HEK293 (cell line): ENCODE measurements around the gene STK32C.

Source experiments
- CTCF ChIA-PET: fragments of 350-600 bp; formaldehyde crosslinking; extraction: SDS; loops from one replicate; lab custom pipeline; 2021; ENCODE audit warnings: antibody characterized with exemption; lab: Yijun Ruan, JAX
- POLR2A ChIA-PET: fragments of 300-600 bp; formaldehyde crosslinking; extraction: SDS; loops from one replicate; lab custom pipeline; 2020; ENCODE audit warnings: antibody characterized with exemption, inconsistent platforms; lab: Yijun Ruan, JAX
- H3K27ac ChIP-seq: fragments of 200-500 bp; sonication (Bioruptor generic); 2 replicates; pipeline ENCODE4 v1.5.1; 2014; ENCODE audit warnings: low read depth, low read length, control low read depth, inconsistent platforms; ENCODE audit errors: extremely low read depth
- H3K36me3 ChIP-seq, 2 experiments: fragments of 200-500 bp in 1 of 2; sonication (Bioruptor generic) in 1 of 2; 1 replicate in 1 of 2; 2 replicates in 1 of 2; pipeline ENCODE4 v1.5.1; 2014 to 2017; ENCODE audit warnings: inconsistent platforms in 2 of 2, low read length in 2 of 2; ENCODE audit not compliant: control insufficient read depth in 2 of 2, insufficient read depth in 1 of 2
- H3K4me1 ChIP-seq: fragments of 200-500 bp; sonication (Bioruptor generic); 2 replicates; pipeline ENCODE4 v1.5.1; 2014; ENCODE audit warnings: mild to moderate bottlenecking, low read length, inconsistent platforms; ENCODE audit not compliant: control insufficient read depth, insufficient read depth
- H3K4me3 ChIP-seq: 2 replicates; pipeline ENCODE4 v1.5.1; 2011; ENCODE audit warnings: low read depth, mild to moderate bottlenecking, control low read depth, low read length, moderate library complexity
- H3K9me3 ChIP-seq: fragments of 200-500 bp; sonication (Bioruptor generic); 2 replicates; pipeline ENCODE4 v1.5.1; 2014; ENCODE audit warnings: low read depth, low read length, inconsistent platforms; ENCODE audit not compliant: control insufficient read depth, insufficient read depth
- AEBP2 ChIP-seq: fragments of 450-650 bp; formaldehyde crosslinking; IDR thresholded peaks from 2 replicates; pipeline ENCODE4 v1.5.1; 2016; ENCODE audit warnings: missing biosample characterization, missing genetic modification characterization, borderline replicate concordance
- EGR2 ChIP-seq: fragments of 450-650 bp; formaldehyde crosslinking; IDR thresholded peaks from 2 replicates; pipeline ENCODE4 v1.5.1; 2016; ENCODE audit warnings: low read depth, missing biosample characterization, missing genetic modification characterization
- FEZF1 ChIP-seq: fragments of 450-650 bp; formaldehyde crosslinking; IDR thresholded peaks from 2 replicates; pipeline ENCODE4 v1.5.1; 2016; ENCODE audit warnings: missing biosample characterization, missing genetic modification characterization
- GFI1B ChIP-seq: fragments of 450-650 bp; formaldehyde crosslinking; IDR thresholded peaks from 2 replicates; pipeline ENCODE4 v1.5.1; 2016; ENCODE audit warnings: missing biosample characterization, missing genetic modification characterization
- GLI4 ChIP-seq: fragments of 450-650 bp; formaldehyde crosslinking; IDR thresholded peaks from 2 replicates; pipeline ENCODE4 v1.5.1; 2016; ENCODE audit warnings: missing biosample characterization, missing genetic modification characterization
- GLIS2 ChIP-seq: fragments of 450-650 bp; formaldehyde crosslinking; IDR thresholded peaks from 2 replicates; pipeline ENCODE4 v1.5.1; 2016; ENCODE audit warnings: missing biosample characterization, missing genetic modification characterization
- KLF1 ChIP-seq: fragments of 450-650 bp; formaldehyde crosslinking; IDR thresholded peaks from 2 replicates; pipeline ENCODE4 v1.5.1; 2016; ENCODE audit warnings: missing biosample characterization, missing genetic modification characterization
- MEIS1 ChIP-seq: sonication (generic); formaldehyde crosslinking; IDR thresholded peaks from 2 replicates; pipeline ENCODE4 v1.8.1; 2022; ENCODE audit warnings: missing genetic modification reagents, mild to moderate bottlenecking, borderline replicate concordance
- ZBTB7A ChIP-seq: fragments of 450-650 bp; formaldehyde crosslinking; IDR thresholded peaks from 2 replicates; pipeline ENCODE4 v1.5.1; 2016; ENCODE audit warnings: low read depth, missing biosample characterization, missing genetic modification characterization
- ZBTB8A ChIP-seq: fragments of 450-650 bp; formaldehyde crosslinking; IDR thresholded peaks from 2 replicates; pipeline ENCODE4 v1.5.1; 2016; ENCODE audit warnings: missing biosample characterization, missing genetic modification characterization
- ZNF184 ChIP-seq: fragments of 450-650 bp; IDR thresholded peaks from 2 replicates; pipeline ENCODE4 v1.5.1; 2018; ENCODE audit warnings: missing biosample characterization, mild to moderate bottlenecking, missing genetic modification characterization
- ZNF211 ChIP-seq: fragments of 450-650 bp; formaldehyde crosslinking; IDR thresholded peaks from 2 replicates; pipeline ENCODE4 v1.5.1; 2016; ENCODE audit warnings: low read depth, missing biosample characterization, missing genetic modification characterization
- ZNF221 ChIP-seq: fragments of 450-650 bp; formaldehyde crosslinking; IDR thresholded peaks from 2 replicates; pipeline ENCODE4 v1.5.1; 2017; ENCODE audit warnings: missing biosample characterization, missing genetic modification characterization, borderline replicate concordance
- ZNF416 ChIP-seq: fragments of 450-650 bp; formaldehyde crosslinking; IDR thresholded peaks from 2 replicates; pipeline ENCODE4 v1.5.1; 2016; ENCODE audit warnings: missing biosample characterization, missing genetic modification characterization
- ZNF423 ChIP-seq: fragments of 450-650 bp; formaldehyde crosslinking; IDR thresholded peaks from 2 replicates; pipeline ENCODE4 v1.5.1; 2016; ENCODE audit warnings: missing biosample characterization, missing genetic modification characterization
- ZNF426 ChIP-seq: fragments of 450-650 bp; formaldehyde crosslinking; IDR thresholded peaks from 2 replicates; pipeline ENCODE4 v1.5.1; 2017; ENCODE audit warnings: missing biosample characterization, missing genetic modification characterization, mild to moderate bottlenecking, inconsistent platforms, moderate library complexity
- ZNF501 ChIP-seq: fragments of 450-650 bp; formaldehyde crosslinking; IDR thresholded peaks from 2 replicates; pipeline ENCODE4 v1.5.1; 2016; ENCODE audit warnings: missing biosample characterization, missing genetic modification characterization
- ZNF510 ChIP-seq: fragments of 450-650 bp; formaldehyde crosslinking; IDR thresholded peaks from 2 replicates; pipeline ENCODE4 v1.5.1; 2018; ENCODE audit warnings: mild to moderate bottlenecking, missing genetic modification characterization, missing biosample characterization; ENCODE audit not compliant: insufficient replicate concordance
- ZNF548 ChIP-seq: fragments of 450-650 bp; formaldehyde crosslinking; IDR thresholded peaks from 2 replicates; pipeline ENCODE4 v1.5.1; 2016; ENCODE audit warnings: missing biosample characterization, missing genetic modification characterization
- ZNF555 ChIP-seq: fragments of 450-650 bp; formaldehyde crosslinking; conservative IDR thresholded peaks from 2 replicates; pipeline ENCODE4 v1.5.1; 2017; ENCODE audit warnings: missing biosample characterization, mild to moderate bottlenecking, missing genetic modification characterization, inconsistent platforms
- ZNF571 ChIP-seq: fragments of 450-650 bp; formaldehyde crosslinking; IDR thresholded peaks from 2 replicates; pipeline ENCODE4 v1.5.0; 2017; ENCODE audit warnings: missing biosample characterization, missing genetic modification characterization
- ZNF621 ChIP-seq: fragments of 450-650 bp; formaldehyde crosslinking; IDR thresholded peaks from 2 replicates; pipeline ENCODE4 v1.5.1; 2017; ENCODE audit warnings: missing biosample characterization, missing genetic modification characterization
- ZNF624 ChIP-seq: fragments of 450-650 bp; formaldehyde crosslinking; IDR thresholded peaks from 2 replicates; pipeline ENCODE4 v1.5.1; 2017; ENCODE audit warnings: missing biosample characterization, missing genetic modification characterization
- ZNF654 ChIP-seq: fragments of 450-650 bp; formaldehyde crosslinking; IDR thresholded peaks from 2 replicates; pipeline ENCODE4 v1.5.1; 2016; ENCODE audit warnings: low read depth, missing biosample characterization, missing genetic modification characterization
- ZNF658 ChIP-seq: fragments of 450-650 bp; formaldehyde crosslinking; IDR thresholded peaks from 2 replicates; pipeline ENCODE4; 2016; ENCODE audit warnings: missing biosample characterization, missing genetic modification characterization
- ZNF792 ChIP-seq: fragments of 450-650 bp; formaldehyde crosslinking; IDR thresholded peaks from 2 replicates; pipeline ENCODE4 v1.5.1; 2016; ENCODE audit warnings: missing biosample characterization, missing genetic modification characterization
- TF ChIP-seq, protein P1 (sequence below): fragments of 450-650 bp; formaldehyde crosslinking; IDR thresholded peaks from 2 replicates; pipeline ENCODE4 v1.5.1; 2016; ENCODE audit warnings: missing biosample characterization, missing genetic modification characterization
- TF ChIP-seq, protein P2 (sequence below): fragments of 450-650 bp; formaldehyde crosslinking; IDR thresholded peaks from 2 replicates; pipeline ENCODE4; 2016; ENCODE audit warnings: missing biosample characterization, missing genetic modification characterization
- TF ChIP-seq, protein P3 (sequence below): fragments of 450-650 bp; formaldehyde crosslinking; IDR thresholded peaks from 2 replicates; pipeline ENCODE4 v1.5.1; 2016; ENCODE audit warnings: missing biosample characterization, missing genetic modification characterization

The STK32C gene

DNA sequence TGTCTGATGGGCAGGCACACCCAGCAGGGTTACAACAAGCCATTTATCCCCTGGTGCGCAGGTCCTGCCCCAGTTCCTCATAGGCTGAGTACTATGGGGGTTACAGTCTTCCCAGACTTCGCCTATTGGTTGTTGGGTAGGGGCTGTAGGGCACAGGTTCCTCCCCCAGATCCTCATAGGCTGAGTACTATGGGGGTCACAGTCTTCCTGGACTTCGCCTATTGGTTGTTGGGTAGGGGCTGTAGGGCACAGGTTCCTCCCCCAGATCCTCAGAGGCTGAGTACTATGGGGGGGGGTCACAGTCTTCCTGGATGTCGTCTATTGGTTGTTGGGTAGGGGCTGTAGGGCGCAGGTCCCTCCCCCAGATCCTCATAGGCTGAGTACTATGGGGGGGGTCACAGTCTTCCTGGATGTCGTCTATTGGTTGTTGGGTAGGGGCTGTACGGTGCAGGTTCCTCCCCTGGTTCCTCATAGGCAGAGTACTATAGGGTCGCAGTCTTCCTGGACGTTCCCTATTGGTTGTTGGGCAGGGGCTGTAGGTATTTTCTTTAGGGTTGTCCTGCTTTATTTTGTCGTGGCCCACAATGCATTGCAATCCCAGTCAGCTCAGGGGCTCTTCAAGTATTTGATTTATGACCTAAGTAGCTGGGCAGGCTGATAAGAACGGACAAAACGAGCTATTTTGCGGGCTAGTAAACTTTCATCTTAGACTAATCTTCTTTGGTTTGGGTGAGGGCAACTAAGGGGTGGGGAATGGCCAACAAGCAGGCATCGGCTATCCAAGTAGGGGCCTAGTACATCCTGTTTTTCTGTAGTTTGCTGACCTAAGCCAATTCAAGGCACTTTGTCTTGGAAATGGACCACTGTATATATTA, 27.7 kb upstream of the STK32C start (continued):
- TF ChIP-seq ZNF548 (tag by site-specific recombination) (no peak), ZNF184 (no peak)

DNA sequence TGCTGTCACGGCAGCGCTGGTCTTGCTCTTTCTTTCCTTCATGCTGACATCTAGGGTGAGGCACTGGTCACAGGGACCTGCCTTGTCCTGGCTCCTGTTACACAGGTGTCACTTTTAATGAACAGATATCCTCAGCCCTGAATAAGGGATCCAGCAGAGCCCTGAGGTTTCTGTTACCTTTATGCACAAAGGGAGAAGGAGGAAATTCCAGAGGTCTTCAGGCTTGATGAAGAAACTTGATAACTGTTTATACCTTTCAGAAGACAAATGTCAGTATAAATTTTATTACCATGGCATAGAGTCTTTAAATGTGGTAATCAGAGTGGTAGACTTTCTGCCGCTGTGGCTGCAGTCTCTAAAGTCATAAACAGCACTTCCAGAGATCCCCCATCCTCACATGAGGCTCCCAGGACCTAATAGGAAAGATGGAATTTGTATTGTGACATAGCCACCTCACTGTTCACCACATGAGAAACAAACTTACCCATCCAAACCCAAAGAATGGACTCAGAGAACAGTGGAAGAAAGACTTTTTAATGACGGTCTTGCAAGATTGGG, 27.0 kb upstream of the STK32C start:
- no peak overlapping the region for H3K27ac ChIP-seq
- POLR2A ChIA-PET = no interaction called here
- peaks cover 18% of the 10 kb centered on the region for H3K4me1 ChIP-seq
- H3K36me3 ChIP-seq = no peaks in the 10 kb centered on the region; a peak in 1 of 3 replicates
- CTCF ChIA-PET = no interaction called here
- H3K4me3 ChIP-seq = no peak overlapping the region
- H3K9me3 ChIP-seq = no peaks in the 10 kb centered on the region
- TF ChIP-seq FEZF1 (tag by site-specific recombination) = no peak
- no peak for TF ChIP-seq ZNF792 (tag by site-specific recombination)
- TF ChIP-seq ZNF501 (tag by site-specific recombination) = 0 out of 2 replicates have a peak, but pooled peaks have one; percentile 58
- no peak for TF ChIP-seq GLI4 (tag by site-specific recombination)
- no peak for TF ChIP-seq ZNF571 (tag by site-specific recombination)
- no peak for TF ChIP-seq ZBTB7A (tag by site-specific recombination)
- TF ChIP-seq ZNF658 = no peak
- TF ChIP-seq, protein P1, sequence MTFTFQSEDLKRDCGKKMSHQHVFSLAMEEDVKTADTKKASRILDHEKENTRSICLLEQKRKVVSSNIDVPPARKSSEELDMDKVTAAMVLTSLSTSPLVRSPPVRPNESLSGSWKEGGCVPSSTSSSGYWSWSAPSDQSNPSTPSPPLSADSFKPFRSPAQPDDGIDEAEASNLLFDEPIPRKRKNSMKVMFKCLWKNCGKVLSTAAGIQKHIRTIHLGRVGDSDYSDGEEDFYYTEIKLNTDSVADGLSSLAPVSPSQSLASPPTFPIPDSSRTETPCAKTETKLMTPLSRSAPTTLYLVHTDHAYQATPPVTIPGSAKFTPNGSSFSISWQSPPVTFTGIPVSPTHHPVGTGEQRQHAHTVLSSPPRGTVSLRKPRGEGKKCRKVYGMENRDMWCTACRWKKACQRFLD (tag by site-specific recombination) = no peak
- peak; percentile 39; the same call in 1 of the 2 replicates for TF ChIP-seq ZBTB8A (tag by site-specific recombination)
- peak; percentile 83 for TF ChIP-seq ZNF423 (tag by site-specific recombination)
- no peak for TF ChIP-seq GFI1B (tag by site-specific recombination)
- TF ChIP-seq, protein P2, sequence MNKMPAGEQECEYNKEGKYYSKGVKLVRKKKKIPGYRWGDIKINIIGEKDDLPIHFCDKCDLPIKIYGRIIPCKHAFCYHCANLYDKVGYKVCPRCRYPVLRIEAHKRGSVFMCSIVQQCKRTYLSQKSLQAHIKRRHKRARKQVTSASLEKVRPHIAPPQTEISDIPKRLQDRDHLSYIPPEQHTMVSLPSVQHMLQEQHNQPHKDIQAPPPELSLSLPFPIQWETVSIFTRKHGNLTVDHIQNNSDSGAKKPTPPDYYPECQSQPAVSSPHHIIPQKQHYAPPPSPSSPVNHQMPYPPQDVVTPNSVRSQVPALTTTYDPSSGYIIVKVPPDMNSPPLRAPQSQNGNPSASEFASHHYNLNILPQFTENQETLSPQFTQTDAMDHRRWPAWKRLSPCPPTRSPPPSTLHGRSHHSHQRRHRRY (tag by site-specific recombination) = no peak
- no peak for TF ChIP-seq EGR2 (tag by site-specific recombination)
- no peak for TF ChIP-seq ZNF510 (tag by site-specific recombination)
- no peak for TF ChIP-seq ZNF654
- TF ChIP-seq ZNF221 (tag by site-specific recombination) = no peak
- TF ChIP-seq MEIS1 = no peak
- no peak for TF ChIP-seq GLIS2 (tag by site-specific recombination)
- 0 out of 2 replicates have a peak, but pooled peaks have one; percentile 23 for TF ChIP-seq KLF1 (tag by site-specific recombination)
- TF ChIP-seq ZNF555 (tag by site-specific recombination) = no peak
- no peak for TF ChIP-seq AEBP2 (tag by site-specific recombination)
- no peak for TF ChIP-seq ZNF426 (tag by site-specific recombination)
- TF ChIP-seq ZNF621 (tag by site-specific recombination) = no peak
- no peak for TF ChIP-seq ZNF416
- TF ChIP-seq ZNF624 (tag by site-specific recombination) = no peak
- TF ChIP-seq ZNF211 (tag by site-specific recombination) = no peak
- TF ChIP-seq, protein P3, sequence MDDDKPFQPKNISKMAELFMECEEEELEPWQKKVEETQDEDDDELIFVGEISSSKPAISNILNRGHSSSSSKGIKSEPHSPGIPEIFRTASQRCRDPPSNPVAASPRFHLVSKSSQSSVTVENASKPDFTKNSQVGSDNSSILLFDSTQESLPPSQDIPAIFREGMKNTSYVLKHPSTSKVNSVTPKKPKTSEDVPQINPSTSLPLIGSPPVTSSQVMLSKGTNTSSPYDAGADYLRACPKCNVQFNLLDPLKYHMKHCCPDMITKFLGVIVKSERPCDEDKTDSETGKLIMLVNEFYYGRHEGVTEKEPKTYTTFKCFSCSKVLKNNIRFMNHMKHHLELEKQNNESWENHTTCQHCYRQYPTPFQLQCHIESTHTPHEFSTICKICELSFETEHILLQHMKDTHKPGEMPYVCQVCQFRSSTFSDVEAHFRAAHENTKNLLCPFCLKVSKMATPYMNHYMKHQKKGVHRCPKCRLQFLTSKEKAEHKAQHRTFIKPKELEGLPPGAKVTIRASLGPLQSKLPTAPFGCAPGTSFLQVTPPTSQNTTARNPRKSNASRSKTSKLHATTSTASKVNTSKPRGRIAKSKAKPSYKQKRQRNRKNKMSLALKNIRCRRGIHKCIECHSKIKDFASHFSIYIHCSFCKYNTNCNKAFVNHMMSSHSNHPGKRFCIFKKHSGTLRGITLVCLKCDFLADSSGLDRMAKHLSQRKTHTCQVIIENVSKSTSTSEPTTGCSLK (tag by site-specific recombination) = no peak
